ENCODE data around the gene WDR1.

- no peak for TF ChIP-seq EZH2phosphoT487 (IDR thresholded peaks at IDR 0.05; ENCODE audit: insufficient read depth, low read depth)
- no peak for TF ChIP-seq EZH2 (IDR thresholded peaks at IDR 0.05; ENCODE audit: insufficient read depth, poor library complexity, severe bottlenecking)
These were observed 904 bp upstream of the WDR1 start for GRCh38 chr4:10117359-10118047.

Data from GM23248 (cell line).